B cell (primary cell): Measurements from ENCODE around the gene LRRTM3. TPM values are rescaled to one million over a fixed set of nuclear protein-coding genes. Genes with fewer than 3 reads are reported as not detected.

ENCODE experiments used
- ATAC-seq: fragments of 200-7000 bp; cut with Tn5 transposase; one replicate; pipeline ENCODE4 v1.10.0; 2021; ENCODE audit warnings: low read depth, mild to moderate bottlenecking, moderate number of reproducible peaks, moderate library complexity
- CTCF ChIA-PET: fragments of 350-600 bp; sonication (Branson Sonifier 250); formaldehyde crosslinking; loops from one replicate; lab custom pipeline; 2021; ENCODE audit warnings: antibody characterized with exemption, inconsistent platforms; lab: Charles Lee
- POLR2A ChIA-PET: fragments of 350-600 bp; sonication (Branson Sonifier 250); formaldehyde crosslinking; loops from one replicate; lab custom pipeline; 2021; ENCODE audit warnings: antibody characterized with exemption; lab: Charles Lee
- DNase-seq: peaks from one replicate; pipeline ENCODE4 v3.0.0; 2013
- H2AFZ ChIP-seq: 2 replicates; pipeline ENCODE4 v1.6.1; 2012; ENCODE audit warnings: mild to moderate bottlenecking, low read depth, low read length; ENCODE audit not compliant: insufficient read depth, poor library complexity, severe bottlenecking
- H3K27ac ChIP-seq, 2 donors: 1 replicate in 1 of 2; 2 replicates in 1 of 2; pipeline ENCODE4 v1.5.1; 2012 to 2013; ENCODE audit warnings: low read length in 2 of 2, mild to moderate bottlenecking in 2 of 2, moderate library complexity in 1 of 2
- H3K27me3 ChIP-seq, 4 experiments: fragments of 200-600 bp in 1 of 4; sonication (generic) in 1 of 4; replicated peaks in 1 of 4; 1 replicate in 2 of 4; 2 replicates in 2 of 4; pipeline versions ENCODE4 v1.6.1 to v1.7.0; 2013 to 2016; ENCODE audit warnings: low read length in 3 of 4, mild to moderate bottlenecking in 2 of 4, mixed read lengths in 1 of 4, moderate library complexity in 1 of 4; ENCODE audit not compliant: insufficient read depth in 4 of 4, control insufficient read depth in 3 of 4; ENCODE audit errors: control extremely low read depth in 1 of 4
- H3K36me3 ChIP-seq, 2 experiments: replicated peaks in 1 of 2; 1 replicate in 1 of 2; 2 replicates in 1 of 2; pipeline versions ENCODE4 v1.6.1 to v1.7.1; 2013; ENCODE audit warnings: low read length in 1 of 2; ENCODE audit not compliant: insufficient read depth in 2 of 2, control insufficient read depth in 1 of 2; ENCODE audit errors: control extremely low read depth in 1 of 2, extremely low read depth in 1 of 2
- H3K4me1 ChIP-seq, 2 donors: fragments of 200-600 bp in 1 of 2; sonication (generic) in 1 of 2; 1 replicate in 1 of 2; 2 replicates in 1 of 2; pipeline versions ENCODE4 v1.5.1 to v1.6.1; 2013 to 2017; ENCODE audit warnings: low read length in 2 of 2; ENCODE audit not compliant: control insufficient read depth in 2 of 2, insufficient read depth in 2 of 2
- H3K4me2 ChIP-seq: replicated peaks from 2 replicates; pipeline ENCODE3; 2012; ENCODE audit warnings: mild to moderate bottlenecking, low read depth, low read length; ENCODE audit not compliant: poor library complexity, severe bottlenecking
- H3K4me3 ChIP-seq, 5 experiments: fragments of 200-600 bp in 1 of 5; sonication (generic) in 1 of 5; 1 replicate in 3 of 5; 2 replicates in 2 of 5; pipeline versions ENCODE4 v1.5.1 to v1.7.0; 2011 to 2016; ENCODE audit warnings: low read length in 4 of 5, mild to moderate bottlenecking in 4 of 5, low read depth in 2 of 5, control low read depth in 1 of 5, moderate library complexity in 1 of 5; ENCODE audit not compliant: insufficient read depth in 1 of 5; ENCODE audit errors: control extremely low read depth in 1 of 5, extremely low read depth in 1 of 5
- H3K79me2 ChIP-seq: fragments of 200-600 bp; sonication (generic); one replicate; pipeline ENCODE4 v1.6.0; 2016; ENCODE audit warnings: low read length; ENCODE audit not compliant: control insufficient read depth, insufficient read depth
- H3K9ac ChIP-seq: fragments of 200-600 bp; sonication (generic); 2 replicates; pipeline ENCODE4 v1.6.1; 2017; ENCODE audit warnings: mild to moderate bottlenecking, low read length, moderate library complexity
- H3K9me3 ChIP-seq, 3 donors: one replicate each; pipeline versions ENCODE4 v1.6.1 to v1.7.1; 2013; ENCODE audit warnings: low read length in 2 of 3; ENCODE audit not compliant: control insufficient read depth in 2 of 3, insufficient read depth in 1 of 3; ENCODE audit errors: control extremely low read depth in 1 of 3
- H4K20me1 ChIP-seq: 2 replicates; pipeline ENCODE4 v1.6.0; 2012; ENCODE audit warnings: mild to moderate bottlenecking, low read length; ENCODE audit not compliant: insufficient read depth, control insufficient read depth, poor library complexity, severe bottlenecking
- H3K27ac Mint-ChIP-seq: one replicate; pipeline ENCODE4 v1.8.0; 2021; ENCODE audit warnings: mixed read lengths
- H3K27me3 Mint-ChIP-seq: one replicate; pipeline ENCODE4 v1.8.0; 2021; ENCODE audit warnings: mixed read lengths
- H3K4me1 Mint-ChIP-seq: one replicate; pipeline ENCODE4 v1.8.0; 2021; ENCODE audit warnings: mixed read lengths
- H3K4me3 Mint-ChIP-seq: one replicate; pipeline ENCODE4 v1.8.0; 2021; ENCODE audit warnings: mixed read lengths
- H3K9me3 Mint-ChIP-seq: one replicate; pipeline ENCODE4 v1.8.0; 2022; ENCODE audit warnings: mixed read lengths; ENCODE audit not compliant: insufficient read depth
- EZH2 ChIP-seq: IDR thresholded peaks from 2 replicates; pipeline ENCODE4 v1.6.1; 2012; ENCODE audit warnings: borderline replicate concordance, low read depth, mild to moderate bottlenecking, moderate library complexity, low read length; ENCODE audit not compliant: insufficient read depth, poor library complexity, severe bottlenecking
- WGBS: methylation state at CpG from one replicate; pipeline ENCODE4 v1.1.5; 2013; ENCODE audit warnings: missing lambda C conversion rate; ENCODE audit not compliant: insufficient coverage; 5-methylcytosine and 5-hydroxymethylcytosine counted together
- intact Hi-C: fragments of 100-400 bp; cut with micrococcal nuclease; formaldehyde crosslinking; loops from one replicate; pipeline ENCODE4 v1.10.0; 2022
- polyA plus RNA-seq: library from polyadenylated mRNA; depleted of rRNA; stranded (reverse); fragments of >200 nt; gene quantifications from 2 replicates; pipeline ENCODE4 v1.2.3, GENCODE V29; 2012
- total RNA-seq, 2 donors: library from RNA; stranded (reverse); fragments of 120-200 nt in 1 of 2; gene quantifications; 1 replicate in 1 of 2; 2 replicates in 1 of 2; pipeline versions ENCODE4 v1.2.3 to v1.2.4, GENCODE V29; 2013 to 2022
- TF ChIP-seq, protein P1 (sequence below): fragments of 200-600 bp; IDR thresholded peaks from one replicate; pipeline ENCODE4 v1.8.0; 2022; ENCODE audit warnings: antibody characterized with exemption, mild to moderate bottlenecking

Gene LRRTM3
- total and polyA plus RNA-seq, 2 donors (not counting 1 experiment from before 2014, with no cell fraction given): not detected

DNA sequence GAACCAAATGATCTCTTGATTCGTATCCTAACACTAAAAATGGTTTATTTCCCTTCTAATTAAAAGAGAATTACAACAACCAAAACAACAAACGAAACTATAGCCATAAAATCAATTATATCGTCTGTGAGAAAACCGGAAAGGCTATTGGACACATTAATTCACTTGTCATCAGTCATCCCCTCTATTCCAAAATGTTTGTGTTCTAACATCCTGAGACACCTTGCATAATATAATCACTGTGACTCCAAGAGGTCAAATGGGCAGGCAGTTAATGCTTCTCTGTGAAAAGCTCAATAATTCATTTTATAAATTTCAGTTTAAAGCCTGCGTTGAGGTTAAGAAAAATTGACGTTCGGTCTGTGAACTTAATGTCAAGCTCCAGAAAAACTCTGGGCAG lies 463 bp upstream of the LRRTM3 start:
- Mint-ChIP-seq H3K9me3 (no peaks in the 10 kb centered on the region), H3K4me3 (no peak overlapping the region), H3K27me3 (peaks cover 31% of the 10 kb centered on the region), H3K4me1 (peaks cover 3% of the 10 kb centered on the region), H3K27ac (no peak overlapping the region)
- H3K27me3 ChIP-seq: peaks cover 0 to 23% (median 12%) of the 10 kb centered on the region in 4 experiments
- peaks cover 0 to 3% (median 0%) of the 10 kb centered on the region in 3 donors for H3K9me3 ChIP-seq
- H4K20me1 ChIP-seq: no peaks in the 10 kb centered on the region
- ChIA-PET CTCF (interaction anchor here (1.0 to 1.2 kb wide), 2 partner anchors 9 to 131 kb away, joined by 3 read pairs; no protein-coding TSS in a partner anchor), POLR2A (no interaction called here)
- ATAC-seq (no peak), DNase-seq (no peak)
- no peak overlapping the region for H3K4me3 ChIP-seq
- TF ChIP-seq, protein P1, sequence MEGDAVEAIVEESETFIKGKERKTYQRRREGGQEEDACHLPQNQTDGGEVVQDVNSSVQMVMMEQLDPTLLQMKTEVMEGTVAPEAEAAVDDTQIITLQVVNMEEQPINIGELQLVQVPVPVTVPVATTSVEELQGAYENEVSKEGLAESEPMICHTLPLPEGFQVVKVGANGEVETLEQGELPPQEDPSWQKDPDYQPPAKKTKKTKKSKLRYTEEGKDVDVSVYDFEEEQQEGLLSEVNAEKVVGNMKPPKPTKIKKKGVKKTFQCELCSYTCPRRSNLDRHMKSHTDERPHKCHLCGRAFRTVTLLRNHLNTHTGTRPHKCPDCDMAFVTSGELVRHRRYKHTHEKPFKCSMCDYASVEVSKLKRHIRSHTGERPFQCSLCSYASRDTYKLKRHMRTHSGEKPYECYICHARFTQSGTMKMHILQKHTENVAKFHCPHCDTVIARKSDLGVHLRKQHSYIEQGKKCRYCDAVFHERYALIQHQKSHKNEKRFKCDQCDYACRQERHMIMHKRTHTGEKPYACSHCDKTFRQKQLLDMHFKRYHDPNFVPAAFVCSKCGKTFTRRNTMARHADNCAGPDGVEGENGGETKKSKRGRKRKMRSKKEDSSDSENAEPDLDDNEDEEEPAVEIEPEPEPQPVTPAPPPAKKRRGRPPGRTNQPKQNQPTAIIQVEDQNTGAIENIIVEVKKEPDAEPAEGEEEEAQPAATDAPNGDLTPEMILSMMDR: no peak
- TF ChIP-seq EZH2: no peak
- no peaks in the 10 kb centered on the region for H3K36me3 ChIP-seq
- H3K4me2 ChIP-seq: no peak overlapping the region
- no peak overlapping the region for H3K9ac ChIP-seq
- H3K79me2 ChIP-seq: no peaks in the 10 kb centered on the region
- H2AFZ ChIP-seq: no peak overlapping the region
- no peak overlapping the region for H3K27ac ChIP-seq
- WGBS: 44% methylated on average over 3 of the region's 7 CpGs
- intact Hi-C loops: no loop called here
- peaks cover 0 to 5% of the 10 kb centered on the region in 2 donors for H3K4me1 ChIP-seq

DNA sequence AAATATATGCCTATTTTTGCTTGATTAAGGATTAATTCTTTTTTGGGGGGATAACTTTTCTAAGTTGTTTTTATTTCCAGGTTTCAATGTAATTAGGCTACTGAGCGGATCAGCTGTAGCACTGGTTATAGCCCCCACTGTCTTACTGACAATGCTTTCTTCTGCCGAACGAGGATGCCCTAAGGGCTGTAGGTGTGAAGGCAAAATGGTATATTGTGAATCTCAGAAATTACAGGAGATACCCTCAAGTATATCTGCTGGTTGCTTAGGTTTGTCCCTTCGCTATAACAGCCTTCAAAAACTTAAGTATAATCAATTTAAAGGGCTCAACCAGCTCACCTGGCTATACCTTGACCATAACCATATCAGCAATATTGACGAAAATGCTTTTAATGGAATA lies 1.0 kb downstream of the LRRTM3 start:
- peaks cover 0 to 5% of the 10 kb centered on the region in 2 donors for H3K4me1 ChIP-seq
- no peak overlapping the region for H3K4me2 ChIP-seq
- H2AFZ ChIP-seq: no peak overlapping the region
- DNase-seq: no peak
- Mint-ChIP-seq H3K4me1 (peaks cover 3% of the 10 kb centered on the region), H3K9me3 (no peaks in the 10 kb centered on the region), H3K27me3 (peaks cover 31% of the 10 kb centered on the region), H3K27ac (no peak overlapping the region), H3K4me3 (no peak overlapping the region)
- CTCF ChIA-PET: interaction anchor here (1.3 kb wide), 1 partner anchor 16 kb away, joined by 4 read pairs; no protein-coding TSS in a partner anchor
- H3K27ac ChIP-seq: no peak overlapping the region
- no peaks in the 10 kb centered on the region for H4K20me1 ChIP-seq
- intact Hi-C loops: no loop called here
- H3K36me3 ChIP-seq: no peaks in the 10 kb centered on the region
- H3K9me3 ChIP-seq: peaks cover 0 to 3% (median 0%) of the 10 kb centered on the region in 3 donors
- H3K4me3 ChIP-seq: no peak overlapping the region
- WGBS: 46% methylated on average over 2 of the region's 5 CpGs
- TF ChIP-seq EZH2: no peak
- TF ChIP-seq, protein P1: no peak
- POLR2A ChIA-PET: no interaction called here
- H3K79me2 ChIP-seq: no peaks in the 10 kb centered on the region
- peaks cover 0 to 23% (median 14%) of the 10 kb centered on the region in 4 experiments for H3K27me3 ChIP-seq
- ATAC-seq: no peak
- no peak overlapping the region for H3K9ac ChIP-seq
